ENCODE measurements around the gene RORB.

The RORB gene

GRCh38 chr9:74496819-74497747 is at the start of gene RORB:
Gene RORB, plus strand, starts transcription at chr9:74497335. Its CDS starts 642 bp downstream, at chr9:74497977.
- no peak for DNase-seq (ENCODE audit: low read depth in 2 of 2)

DNA sequence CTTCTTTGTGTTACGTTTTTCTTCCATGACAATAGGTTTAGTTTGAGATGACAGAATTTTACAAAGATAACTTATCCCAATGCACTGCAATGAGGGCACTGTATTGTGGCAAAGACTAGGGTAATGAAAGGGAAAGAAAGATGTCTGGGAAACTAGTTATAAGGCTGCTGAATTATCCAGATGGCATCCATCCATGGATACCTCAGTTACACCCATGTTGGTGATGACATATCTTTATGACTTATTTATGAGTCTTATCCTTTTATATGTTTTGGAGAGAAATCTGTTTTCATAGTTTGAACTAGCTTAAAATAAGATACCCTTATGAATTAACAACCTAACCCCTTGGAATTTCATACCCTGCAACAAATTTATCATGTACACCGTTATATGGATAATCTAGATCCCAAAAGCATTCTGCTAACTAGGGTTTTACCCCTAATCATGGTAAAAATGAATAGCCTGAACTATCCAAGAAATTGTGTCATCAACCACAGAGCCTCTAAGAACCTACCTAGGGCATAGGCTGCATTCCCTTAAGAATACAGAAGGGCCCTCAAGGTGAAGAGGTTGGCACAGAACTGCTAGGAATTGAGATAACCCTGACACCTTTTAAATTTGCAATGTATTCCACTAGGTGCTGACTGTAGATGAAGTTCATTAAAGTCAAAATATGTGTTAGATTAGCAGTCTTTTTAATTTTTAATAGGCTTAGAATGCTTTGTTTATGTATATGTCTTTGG is 49.5 kb upstream of the RORB start:
- DNase-seq (ENCODE audit: low read depth in 2 of 2), result no peak

- no peak for DNase-seq (ENCODE audit: low read depth in 2 of 2)
These were observed 48.1 kb upstream of the RORB start for GRCh38 chr9:74449060-74449459.

DNA sequence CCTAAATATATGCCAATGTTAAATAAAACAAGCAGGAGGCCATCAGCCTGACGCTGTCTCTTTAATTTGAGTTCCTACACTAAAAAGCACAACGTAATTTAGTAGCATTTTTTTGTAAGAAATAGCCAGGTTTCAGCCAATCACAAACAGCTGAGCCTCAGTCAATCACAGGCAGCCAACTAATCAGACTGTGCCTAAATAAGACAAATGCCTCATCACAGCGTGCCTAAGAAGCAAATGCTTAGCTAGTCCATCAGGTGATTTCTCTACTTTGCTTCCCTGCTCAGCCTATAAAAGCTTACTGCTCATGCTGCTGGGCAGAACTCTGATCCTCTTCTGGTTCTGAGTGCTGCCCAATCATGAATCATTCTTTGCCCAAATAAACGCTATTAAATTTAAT is 38.3 kb upstream of the RORB start:
- no peak for DNase-seq (ENCODE audit: low read depth in 2 of 2)

DNA sequence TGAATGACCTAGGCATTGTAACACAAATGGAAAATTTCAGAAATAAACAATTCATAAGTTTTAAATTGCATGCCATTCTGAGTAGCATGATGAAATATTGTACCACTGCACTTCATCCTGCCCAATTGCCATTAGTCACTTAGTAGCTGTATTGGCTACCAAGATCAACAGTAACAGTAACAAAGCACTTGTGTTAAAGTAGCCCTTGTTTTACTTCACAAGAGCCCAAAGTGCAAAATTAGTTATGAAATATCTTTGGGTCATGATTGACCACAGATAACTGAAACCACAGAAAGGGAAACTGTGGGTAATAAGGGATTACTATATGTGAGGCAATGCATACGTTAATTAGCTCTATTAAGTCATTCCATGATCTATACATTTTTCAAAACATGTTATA is 33.3 kb upstream of the RORB start:
- DNase-seq (ENCODE audit: low read depth in 2 of 2), result no peak

DNA sequence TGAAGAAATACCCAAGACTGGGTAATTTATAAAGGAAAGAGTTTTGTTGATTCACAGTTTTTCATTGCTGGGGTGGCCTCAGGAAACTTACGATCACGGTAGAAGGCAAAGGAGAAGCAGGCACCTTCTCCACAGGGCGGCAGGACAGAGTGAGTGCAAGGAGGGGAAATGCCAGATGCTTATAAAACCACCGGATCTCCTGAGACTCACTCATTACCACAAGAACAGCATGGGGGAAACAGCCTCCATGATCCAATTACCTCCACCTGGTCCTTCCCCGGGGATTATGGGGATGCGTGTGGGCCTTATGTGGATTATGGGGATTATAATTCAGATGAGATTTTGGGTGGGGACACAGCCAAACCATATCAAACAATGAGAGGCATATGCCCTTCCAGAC is 18.5 kb upstream of the RORB start:
- DNase-seq (ENCODE audit: low read depth in 2 of 2), result no peak

GRCh38 chr9:74479711-74480110 is 17.4 kb upstream of the RORB start:
- no peak for DNase-seq (ENCODE audit: low read depth in 2 of 2)

GRCh38 chr9:74487395-74487794 is 9.7 kb upstream of the RORB start:
- no peak for DNase-seq (ENCODE audit: low read depth in 2 of 2)

DNA sequence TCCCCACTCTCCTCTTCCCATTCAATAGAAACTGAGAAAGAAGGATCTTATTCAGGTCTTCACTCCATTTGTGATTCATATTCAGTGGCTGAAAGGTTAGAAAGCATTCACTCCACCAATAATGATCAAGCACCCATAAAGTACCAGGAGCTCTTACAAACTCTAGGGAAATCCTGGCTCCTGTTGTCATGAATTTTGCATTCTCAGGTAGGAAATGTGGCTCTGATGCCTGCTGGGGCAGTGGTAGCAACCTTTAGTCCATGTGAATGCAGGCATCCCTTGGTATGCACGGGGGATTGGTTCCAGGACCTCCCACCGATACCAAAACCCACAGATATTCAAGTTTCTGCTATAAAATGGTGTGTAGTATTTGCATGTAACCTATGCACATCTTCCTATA is 3.6 kb upstream of the RORB start:
- DNase-seq (ENCODE audit: low read depth in 2 of 2), result no peak

- DNase-seq (ENCODE audit: low read depth in 2 of 2), result no peak
These were observed 2.6 kb upstream of the RORB start for GRCh38 chr9:74494490-74494889.

DNA sequence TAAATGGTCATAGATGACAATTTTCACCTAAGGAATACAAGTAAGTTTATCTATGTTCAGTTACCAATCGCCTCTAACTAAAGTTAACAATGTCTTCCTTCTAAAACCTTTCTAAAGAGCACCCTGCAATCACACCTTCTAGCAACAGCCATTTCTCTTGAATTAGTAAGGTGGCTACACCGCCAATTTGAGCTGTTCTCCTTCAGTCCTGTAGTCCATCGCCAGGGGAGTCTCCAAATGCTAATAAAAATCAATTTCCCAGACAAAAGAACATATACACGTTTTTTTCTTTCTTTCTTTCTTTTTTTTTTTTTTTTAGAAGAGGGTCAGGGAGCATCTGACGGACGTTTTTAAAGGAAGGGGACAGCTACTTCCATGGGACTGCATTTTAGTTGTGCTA is 729 bp upstream of the RORB start:
- DNase-seq (ENCODE audit: low read depth in 2 of 2), result no peak

- DNase-seq (ENCODE audit: low read depth in 2 of 2), result no peak
These were observed 849 bp downstream of the RORB start for GRCh38 chr9:74497748-74498620.

DNA sequence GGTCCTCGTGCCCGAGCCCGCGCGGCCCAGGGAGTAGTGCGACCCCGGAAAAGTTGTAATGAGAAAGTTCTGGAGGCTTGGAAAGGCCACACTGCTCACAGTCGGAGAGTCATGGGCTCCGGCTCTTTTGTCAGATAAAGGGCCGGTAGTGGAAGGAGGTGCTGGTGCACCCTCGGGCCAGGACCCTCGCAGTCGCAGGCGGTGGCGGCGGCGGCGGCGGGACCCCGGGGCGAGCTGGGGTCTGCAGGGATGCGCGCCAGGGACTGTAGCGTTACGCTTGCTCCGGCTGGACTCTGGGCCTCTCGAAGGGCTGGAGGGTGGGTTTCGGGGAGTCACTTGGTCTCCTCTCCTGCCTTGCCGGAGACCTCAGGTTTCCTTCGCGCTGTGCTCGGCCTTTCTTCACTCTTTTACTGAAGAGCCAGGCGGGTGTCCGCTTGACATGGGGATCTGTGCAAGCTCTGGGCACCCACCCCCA is 1.5 kb downstream of the RORB start:
- DNase-seq (ENCODE audit: low read depth in 2 of 2), result no peak

- DNase-seq (ENCODE audit: low read depth in 2 of 2), result no peak
These were observed 2.0 kb downstream of the RORB start for GRCh38 chr9:74499111-74499601.

- no peak for DNase-seq (ENCODE audit: low read depth in 2 of 2)
These were observed 2.8 kb downstream of the RORB start for GRCh38 chr9:74499770-74500583.

DNA sequence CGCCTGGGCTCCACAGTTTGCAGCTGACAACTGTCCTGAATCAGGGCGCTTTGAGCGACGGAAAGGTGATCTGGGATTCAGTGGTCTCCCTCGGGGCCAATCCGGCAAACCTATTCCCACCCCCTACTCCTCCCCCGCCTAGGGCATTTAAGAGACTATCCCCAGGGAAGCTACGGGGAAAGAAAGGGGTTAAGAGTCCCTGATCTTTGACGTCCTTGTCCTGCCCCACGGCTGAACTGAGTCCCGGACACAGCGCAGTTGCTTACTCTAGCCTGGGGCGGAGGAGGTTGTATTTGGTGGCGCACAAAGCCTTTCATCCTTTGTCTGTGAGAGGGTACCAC is 3.4 kb downstream of the RORB start:
- DNase-seq (ENCODE audit: low read depth in 2 of 2), result no peak

DNA sequence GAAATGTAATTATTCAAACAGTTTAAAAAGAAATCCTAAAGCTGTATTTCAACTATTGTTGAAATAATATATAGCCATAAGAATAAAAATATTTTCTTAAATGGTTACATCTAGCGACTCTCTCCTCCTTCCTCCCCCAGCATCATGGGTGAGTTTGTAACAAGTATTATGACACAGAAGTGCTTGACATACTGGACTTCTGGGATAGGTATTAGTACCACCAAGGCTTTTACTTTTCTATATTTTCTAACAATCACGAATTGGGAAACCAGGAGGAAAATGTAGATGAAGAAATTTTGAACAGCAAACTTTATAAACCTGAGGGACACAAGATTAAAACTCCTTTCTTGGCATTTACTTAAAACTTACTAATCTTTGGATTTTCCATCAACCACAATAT is 4.4 kb downstream of the RORB start:
- DNase-seq (ENCODE audit: low read depth in 2 of 2), result no peak

DNA sequence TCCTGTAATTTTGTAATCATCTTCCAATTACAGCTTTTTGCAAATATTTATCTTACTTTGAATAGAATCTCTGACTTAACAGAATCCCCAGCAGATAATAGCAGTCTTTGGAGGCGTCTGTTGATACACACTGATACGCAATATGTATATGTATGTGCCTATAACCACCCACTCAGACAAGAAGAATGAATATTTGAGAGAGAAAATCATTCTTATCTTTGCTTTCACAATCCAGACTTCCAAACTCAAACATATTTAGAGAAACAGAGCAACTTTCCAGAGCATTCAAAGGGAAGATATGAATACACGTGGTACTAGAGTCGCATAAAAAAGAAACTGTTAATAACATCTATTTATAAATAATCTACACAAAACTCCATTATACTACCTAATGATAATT is 6.1 kb downstream of the RORB start:
- no peak for DNase-seq (ENCODE audit: low read depth in 2 of 2)

DNA sequence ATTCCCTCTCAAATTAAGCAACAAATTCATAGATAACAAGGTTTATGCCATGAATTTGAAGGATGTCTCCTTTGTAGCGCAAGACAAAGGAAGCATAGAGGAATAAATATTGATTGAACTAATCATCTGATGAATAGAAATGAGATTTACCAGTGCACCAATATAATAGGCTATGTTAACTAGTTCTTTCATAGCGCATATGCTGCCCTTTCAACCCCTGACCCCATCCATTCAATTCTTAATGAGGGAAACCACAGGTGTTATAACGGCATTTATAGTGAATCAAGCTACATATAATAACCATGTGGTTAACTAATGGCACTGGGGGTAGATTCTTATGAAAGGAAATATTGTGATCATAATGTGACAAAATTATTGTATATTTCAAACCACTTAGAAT is 6.5 kb downstream of the RORB start:
- no peak for DNase-seq (ENCODE audit: low read depth in 2 of 2)

DNA sequence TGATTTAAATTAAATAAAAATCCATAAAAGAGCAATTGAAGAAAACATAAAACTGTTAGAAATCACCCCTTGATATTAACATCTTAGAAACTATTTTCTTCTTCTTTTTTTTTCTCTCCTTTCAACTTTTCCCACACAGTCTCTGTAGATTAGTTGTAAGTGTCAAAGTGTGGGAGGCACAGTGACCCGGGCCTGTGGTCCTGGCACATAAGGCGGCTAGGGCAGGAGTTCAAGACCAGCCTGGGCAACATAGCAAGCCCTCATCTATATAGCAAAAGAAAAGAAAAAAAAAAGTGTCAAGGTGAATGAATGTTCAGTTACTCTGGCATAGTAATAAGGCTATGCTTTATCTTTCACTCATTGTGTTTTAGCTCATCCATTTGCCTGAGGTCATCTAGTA is 14.2 kb downstream of the RORB start:
- DNase-seq (ENCODE audit: low read depth in 2 of 2), result no peak

DNA sequence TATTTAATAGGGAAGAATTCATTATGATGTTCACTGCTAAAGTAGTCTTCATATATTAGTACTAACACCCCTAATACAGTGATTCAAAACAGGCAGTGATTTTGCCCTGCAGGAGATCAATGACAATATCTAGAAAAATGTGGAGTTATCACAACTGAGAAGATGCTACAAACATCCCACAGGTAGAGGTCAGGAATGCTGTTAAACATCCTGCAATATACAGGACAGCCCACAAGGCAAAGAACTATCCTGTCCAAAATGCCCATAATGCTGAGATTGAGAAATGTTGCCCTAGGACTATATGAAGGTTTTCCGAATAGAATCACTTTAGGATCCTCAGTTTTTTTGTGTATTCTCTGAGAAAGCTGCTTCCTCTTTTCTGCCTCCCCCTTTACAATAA is 15.3 kb downstream of the RORB start:
- no peak for DNase-seq (ENCODE audit: low read depth in 2 of 2)
